Keratinocyte (primary cell): ENCODE measurements around the gene BRIP1. TPM values are rescaled to one million over a fixed set of nuclear protein-coding genes. Genes with fewer than 3 reads are reported as not detected.

Source experiments
- DNase-seq: peaks from one replicate; pipeline ENCODE4 v3.0.0-alpha.2; 2011; ENCODE audit warnings: low read depth, missing footprints, low spot score
- FAIRE-seq: peaks from 2 replicates; lab custom pipeline; 2011; peaks lifted over from hg19 to GRCh38; lab: Jason Lieb, UNC
- H2AFZ ChIP-seq: 2 replicates; pipeline ENCODE4 v1.6.0; 2012; ENCODE audit warnings: low read length, control low read depth, inconsistent platforms; ENCODE audit not compliant: control insufficient read depth
- H3K27ac ChIP-seq: 2 replicates; pipeline ENCODE4 v1.5.1; 2011; ENCODE audit warnings: low read length; ENCODE audit not compliant: control insufficient read depth, insufficient read depth
- H3K27me3 ChIP-seq: 3 replicates; pipeline ENCODE4 v1.6.0; 2011; ENCODE audit warnings: low read length; ENCODE audit not compliant: control insufficient read depth, insufficient read depth; ENCODE audit errors: extremely low read depth
- H3K36me3 ChIP-seq, 2 experiments: 2 replicates in 1 of 2; 3 replicates in 1 of 2; pipeline ENCODE4 v1.5.1; 2011; ENCODE audit warnings: low read length in 2 of 2, mild to moderate bottlenecking in 1 of 2; ENCODE audit not compliant: control insufficient read depth in 2 of 2, insufficient read depth in 2 of 2; ENCODE audit errors: extremely low read depth in 1 of 2
- H3K4me1 ChIP-seq: 3 replicates; pipeline ENCODE4 v1.5.1; 2011; ENCODE audit warnings: low read length; ENCODE audit not compliant: control insufficient read depth, insufficient read depth; ENCODE audit errors: extremely low read depth
- H3K4me2 ChIP-seq: 3 replicates; pipeline ENCODE4 v1.6.0; 2011; ENCODE audit warnings: low read depth, low read length; ENCODE audit not compliant: control insufficient read depth, insufficient read depth; ENCODE audit errors: extremely low read depth
- H3K4me3 ChIP-seq, 3 experiments: fragments of 200-600 bp in 1 of 3; sonication (generic) in 1 of 3; 2 replicates in 2 of 3; 3 replicates in 1 of 3; pipeline ENCODE4 v1.5.1; 2011 to 2016; ENCODE audit warnings: low read length in 3 of 3, mild to moderate bottlenecking in 3 of 3, control low read depth in 2 of 3, inconsistent platforms in 1 of 3, low read depth in 1 of 3, mixed read lengths in 1 of 3, mixed run types in 1 of 3, moderate library complexity in 1 of 3; ENCODE audit not compliant: control insufficient read depth in 2 of 3, insufficient read depth in 2 of 3; ENCODE audit errors: extremely low read depth in 1 of 3
- H3K79me2 ChIP-seq: 2 replicates; pipeline ENCODE4 v1.6.0; 2012; ENCODE audit warnings: low read length; ENCODE audit not compliant: control insufficient read depth, insufficient read depth
- H3K9ac ChIP-seq: 3 replicates; pipeline ENCODE4 v1.6.0; 2011; ENCODE audit warnings: low read length; ENCODE audit not compliant: control insufficient read depth, insufficient read depth; ENCODE audit errors: extremely low read depth
- H3K9me1 ChIP-seq: 3 replicates; pipeline ENCODE4 v1.6.0; 2011; ENCODE audit warnings: low read length; ENCODE audit not compliant: control insufficient read depth, insufficient read depth; ENCODE audit errors: extremely low read depth
- H3K9me3 ChIP-seq: 2 replicates; pipeline ENCODE4 v1.5.1; 2012; ENCODE audit warnings: low read depth, low read length; ENCODE audit not compliant: control insufficient read depth
- H4K20me1 ChIP-seq: 3 replicates; pipeline ENCODE4 v1.6.0; 2011; ENCODE audit warnings: low read length; ENCODE audit not compliant: control insufficient read depth, insufficient read depth; ENCODE audit errors: extremely low read depth
- EZH2 ChIP-seq: IDR thresholded peaks from one replicate; pipeline ENCODE4 v1.6.1; 2012; ENCODE audit warnings: inconsistent platforms, mild to moderate bottlenecking, low read length, moderate library complexity
- dilution Hi-C: fragments of 300-500 bp; cut with MboI; formaldehyde crosslinking; loops from one replicate; pipeline ENCODE4 v1.7.0; 2020; ENCODE audit warnings: low sequenced_read_pairs; ENCODE audit not compliant: extremely low pct_ligation_motif_present
- polyA plus RNA-seq, 5 experiments: library from polyadenylated mRNA; depleted of rRNA in 3 of 5; stranded (reverse) in 3 of 5; stranded (forward) in 1 of 5; unstranded in 1 of 5; fragments of >200 nt; gene quantifications; 1 replicate in 1 of 5; 2 replicates in 3 of 5; 3 replicates in 1 of 5; pipeline versions ENCODE4 v1.2.1 to v1.2.3, GENCODE V29; 2011 to 2012; ENCODE audit warnings: missing spikeins in 2 of 5, low read depth in 1 of 5, low replicate concordance in 1 of 5
- TF ChIP-seq, protein P1 (sequence below), 3 experiments: IDR thresholded peaks in 1 of 3; conservative IDR thresholded peaks in 1 of 3; optimal IDR thresholded peaks in 1 of 3; 2 replicates in 2 of 3; 3 replicates in 1 of 3; pipeline versions ENCODE3 to v1.5.1; 2011; ENCODE audit warnings: low read length in 3 of 3, mild to moderate bottlenecking in 3 of 3, moderate library complexity in 2 of 3, control low read depth in 1 of 3, inconsistent platforms in 1 of 3; ENCODE audit not compliant: insufficient read depth in 2 of 3; ENCODE audit errors: extremely low read depth in 1 of 3

BRIP1 gene
- polyA plus RNA-seq, 1 donor (not counting 4 experiments of a cell fraction or from before 2014, with no cell fraction given): 4.0 TPM

DNA sequence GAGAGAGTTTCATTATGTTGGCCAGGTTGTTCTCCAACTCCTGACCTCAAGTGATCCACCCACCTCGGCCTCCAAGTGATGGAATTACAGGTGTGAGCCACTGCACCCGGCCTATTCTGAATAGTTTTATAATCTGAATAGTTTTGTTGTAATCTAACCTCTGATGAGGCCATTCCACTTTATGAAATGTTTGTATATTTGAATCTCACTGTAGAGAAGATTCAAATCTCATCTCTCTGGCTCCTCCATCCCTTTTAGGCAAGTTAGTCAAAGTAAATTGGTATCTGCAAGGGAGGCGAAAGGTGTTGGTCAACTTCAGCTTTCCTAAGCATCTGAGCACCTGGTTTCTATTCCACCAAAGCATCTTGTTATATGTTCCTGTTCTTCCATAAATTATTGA lies 131.2 kb downstream of the BRIP1 start:
- Histone ChIP-seq H3K27ac (no peak overlapping the region), H3K9me3 (no peaks in the 10 kb centered on the region), H3K4me2 (no peak overlapping the region), H3K36me3 (no peaks in the 10 kb centered on the region), H3K9me1 (no peaks in the 10 kb centered on the region), H3K27me3 (no peaks in the 10 kb centered on the region), H2AFZ (no peak overlapping the region), H3K4me3 (no peak overlapping the region), H4K20me1 (no peaks in the 10 kb centered on the region), H3K4me1 (no peaks in the 10 kb centered on the region), H3K79me2 (no peaks in the 10 kb centered on the region), H3K9ac (no peak overlapping the region)
- dilution Hi-C loops: no loop called here
- no peak for DNase-seq
- TF ChIP-seq, protein P1, sequence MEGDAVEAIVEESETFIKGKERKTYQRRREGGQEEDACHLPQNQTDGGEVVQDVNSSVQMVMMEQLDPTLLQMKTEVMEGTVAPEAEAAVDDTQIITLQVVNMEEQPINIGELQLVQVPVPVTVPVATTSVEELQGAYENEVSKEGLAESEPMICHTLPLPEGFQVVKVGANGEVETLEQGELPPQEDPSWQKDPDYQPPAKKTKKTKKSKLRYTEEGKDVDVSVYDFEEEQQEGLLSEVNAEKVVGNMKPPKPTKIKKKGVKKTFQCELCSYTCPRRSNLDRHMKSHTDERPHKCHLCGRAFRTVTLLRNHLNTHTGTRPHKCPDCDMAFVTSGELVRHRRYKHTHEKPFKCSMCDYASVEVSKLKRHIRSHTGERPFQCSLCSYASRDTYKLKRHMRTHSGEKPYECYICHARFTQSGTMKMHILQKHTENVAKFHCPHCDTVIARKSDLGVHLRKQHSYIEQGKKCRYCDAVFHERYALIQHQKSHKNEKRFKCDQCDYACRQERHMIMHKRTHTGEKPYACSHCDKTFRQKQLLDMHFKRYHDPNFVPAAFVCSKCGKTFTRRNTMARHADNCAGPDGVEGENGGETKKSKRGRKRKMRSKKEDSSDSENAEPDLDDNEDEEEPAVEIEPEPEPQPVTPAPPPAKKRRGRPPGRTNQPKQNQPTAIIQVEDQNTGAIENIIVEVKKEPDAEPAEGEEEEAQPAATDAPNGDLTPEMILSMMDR (optimal IDR thresholded peaks at IDR 0.05 in 1 of 3, IDR thresholded peaks at IDR 0.05 in 1 of 3, conservative IDR thresholded peaks at IDR 0.05 in 1 of 3; ENCODE audit: extremely low read depth in 1 of 3, insufficient read depth in 2 of 3, low read length in 3 of 3): no peak
- TF ChIP-seq EZH2: no peak
- FAIRE-seq: no peak

DNA sequence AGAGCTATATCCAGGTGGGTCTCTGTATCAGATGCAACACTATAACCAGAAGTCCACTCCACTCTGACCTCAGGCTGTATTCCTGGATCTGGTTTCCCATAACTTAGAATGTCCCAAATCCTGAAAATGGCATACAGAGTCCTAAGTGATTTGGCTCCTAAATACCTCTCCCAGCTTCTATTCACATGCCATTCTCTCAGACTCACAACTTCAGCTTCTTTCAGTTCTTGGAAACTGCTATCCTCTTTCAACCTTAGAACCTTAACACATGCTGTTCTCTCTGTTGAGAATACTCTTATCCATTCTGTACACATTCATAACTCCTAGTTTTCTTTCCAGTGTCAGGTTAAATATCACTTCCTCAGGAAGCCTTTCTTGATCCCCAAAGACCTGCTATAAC lies 132.0 kb downstream of the BRIP1 start:
- no peak overlapping the region for H3K4me2 ChIP-seq

More for the DNA sequence above, 132.0 kb downstream of the BRIP1 start:
- no peak overlapping the region for H2AFZ ChIP-seq
- no peaks in the 10 kb centered on the region for H3K9me3 ChIP-seq
- H3K27me3 ChIP-seq: no peaks in the 10 kb centered on the region
- H3K4me3 ChIP-seq: no peak overlapping the region
- H3K9me1 ChIP-seq: no peaks in the 10 kb centered on the region
- H3K79me2 ChIP-seq: no peaks in the 10 kb centered on the region
- dilution Hi-C loops: no loop called here
- TF ChIP-seq, protein P1 (optimal IDR thresholded peaks at IDR 0.05 in 1 of 3, IDR thresholded peaks at IDR 0.05 in 1 of 3, conservative IDR thresholded peaks at IDR 0.05 in 1 of 3; ENCODE audit: extremely low read depth in 1 of 3, insufficient read depth in 2 of 3, low read length in 3 of 3): no peak
- H3K4me1 ChIP-seq: no peaks in the 10 kb centered on the region
- DNase-seq: no peak
- no peak overlapping the region for H3K27ac ChIP-seq
- no peak overlapping the region for H3K9ac ChIP-seq
- H4K20me1 ChIP-seq: no peaks in the 10 kb centered on the region
- H3K36me3 ChIP-seq: no peaks in the 10 kb centered on the region
- FAIRE-seq: no peak
